Measurements from ENCODE around the gene MAPK10.
A peak's percentile ranks its signal among the peaks of the same experiment; 100 is the strongest.

The MAPK10 gene

GRCh38 chr4:86272669-86273068 lies 87.2 kb downstream of the MAPK10 start:
- DNase-seq: no peak

GRCh38 chr4:86271057-86271456 lies 88.8 kb downstream of the MAPK10 start:
- no peak for DNase-seq

GRCh38 chr4:86269354-86269753 lies 90.5 kb downstream of the MAPK10 start:
- no peak for DNase-seq

DNA sequence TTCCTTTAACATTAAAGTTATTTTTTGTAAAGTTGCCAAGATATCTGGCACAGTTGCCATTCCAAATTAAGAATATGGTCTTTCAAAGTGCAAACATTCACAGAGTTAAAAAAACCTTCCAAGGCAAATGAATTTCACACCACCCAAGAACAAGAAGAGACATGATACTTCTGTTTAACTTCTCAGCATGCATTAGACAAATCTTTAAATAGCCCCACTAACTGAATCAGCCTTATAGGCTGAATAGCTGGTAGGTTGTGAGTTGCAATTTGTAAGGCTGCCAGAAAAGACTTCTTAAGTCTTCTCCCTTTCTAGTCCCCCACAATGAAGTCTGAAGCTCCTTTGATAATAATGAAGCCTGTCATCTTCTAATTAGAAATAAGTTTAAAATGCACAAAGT lies 95.6 kb downstream of the MAPK10 start:
- DNase-seq: no peak

- no peak for DNase-seq
Measured at GRCh38 chr4:86261636-86262035, 98.2 kb downstream of the MAPK10 start.

DNA sequence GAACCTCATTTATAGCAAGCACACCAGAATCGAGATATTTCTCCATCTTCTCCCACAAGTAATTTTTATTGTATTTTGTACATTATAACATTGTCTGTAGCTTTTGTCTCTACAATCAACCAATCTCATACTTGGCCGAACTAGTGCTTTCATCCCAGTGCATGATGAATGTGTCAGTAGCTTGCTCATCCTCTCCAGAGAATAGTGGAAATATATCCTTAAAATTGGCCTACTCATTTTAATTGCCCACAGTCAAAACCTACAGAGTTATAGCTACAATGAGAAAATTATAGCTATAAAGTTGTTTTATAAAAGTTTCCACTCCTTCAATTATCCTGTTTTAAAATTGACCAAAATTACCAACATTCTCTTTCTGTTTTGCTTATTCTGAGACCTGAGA lies 103.8 kb downstream of the MAPK10 start:
- no peak for DNase-seq

- no peak for DNase-seq
Measured at GRCh38 chr4:86250619-86251018, 109.2 kb downstream of the MAPK10 start.

DNA sequence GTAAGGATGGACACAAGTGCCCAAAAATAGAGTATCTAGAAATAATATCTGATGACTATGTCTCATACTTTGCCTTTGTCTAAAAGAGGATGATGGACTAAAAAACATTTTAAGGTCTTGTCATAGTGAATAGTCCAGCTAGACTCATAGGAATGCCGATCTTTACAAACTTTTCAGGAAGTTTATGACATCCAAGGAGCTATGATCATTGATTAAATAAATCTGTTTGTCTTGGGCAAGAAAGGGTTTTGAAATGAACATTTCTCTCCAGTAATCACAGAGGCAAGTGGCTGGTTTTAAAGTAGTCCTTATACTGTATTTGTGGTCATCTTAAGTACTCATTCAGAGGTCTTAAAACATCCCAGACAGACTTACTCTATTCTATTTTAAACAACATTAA lies 109.8 kb downstream of the MAPK10 start:
- DNase-seq: peak; percentile 2

DNA sequence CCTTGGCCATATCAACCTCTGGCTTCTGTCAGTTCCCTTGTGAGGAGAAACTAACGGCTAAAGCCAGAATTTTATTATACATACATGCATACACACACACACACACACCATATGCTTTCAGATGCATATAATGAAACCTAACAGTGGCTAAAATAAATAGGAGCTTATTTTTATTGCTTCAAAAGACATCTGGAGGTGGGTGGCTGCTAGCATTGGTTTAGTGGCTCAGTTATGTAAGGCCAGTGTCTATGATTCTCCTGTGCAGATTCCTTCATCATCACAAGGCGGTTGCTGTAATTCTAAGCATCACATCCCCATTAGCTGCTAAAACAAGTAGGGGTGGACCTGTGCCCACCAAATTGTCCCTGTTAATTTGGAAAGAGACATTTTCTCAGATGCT lies 110.8 kb downstream of the MAPK10 start:
- DNase-seq: no peak

GRCh38 chr4:86247906-86248305 lies 111.9 kb downstream of the MAPK10 start:
- DNase-seq: no peak

DNA sequence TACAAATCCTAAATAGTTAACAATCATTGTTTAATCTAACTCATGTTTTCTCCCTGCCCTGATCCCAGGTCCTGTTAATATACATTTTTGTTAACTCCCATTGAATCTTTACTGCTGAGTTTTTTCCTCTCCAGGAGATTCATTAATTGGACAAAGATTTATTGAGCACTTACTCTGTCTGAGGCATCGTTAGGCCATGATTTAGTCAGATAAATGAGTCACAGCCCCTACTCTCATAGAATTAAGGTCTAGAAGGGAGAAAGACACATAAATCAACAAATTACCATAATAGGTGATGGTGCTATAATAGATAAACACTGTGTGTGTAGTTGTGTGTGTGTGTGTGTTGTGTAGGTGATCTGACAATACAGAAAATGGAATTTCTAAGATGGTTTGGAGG lies 112.5 kb downstream of the MAPK10 start:
- DNase-seq: no peak

DNA sequence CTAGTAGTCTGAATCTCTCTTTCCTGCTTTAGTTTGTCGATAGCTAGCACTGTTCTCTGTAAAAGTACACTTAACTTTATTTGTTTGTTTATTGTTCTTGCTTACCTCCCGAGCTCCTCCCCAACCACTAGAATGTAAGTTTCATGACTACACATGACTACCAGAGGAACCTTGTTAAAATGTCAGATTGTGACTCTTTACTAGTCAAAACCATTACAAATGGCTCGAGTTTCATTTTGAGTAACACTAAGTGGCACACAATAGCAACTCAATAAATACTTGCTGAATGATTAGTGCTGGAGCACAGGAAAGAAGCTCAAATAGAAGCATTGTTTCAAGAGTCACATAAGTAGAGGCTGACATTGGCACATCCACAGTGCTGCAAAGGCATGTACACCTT lies 116.1 kb downstream of the MAPK10 start:
- DNase-seq: no peak

DNA sequence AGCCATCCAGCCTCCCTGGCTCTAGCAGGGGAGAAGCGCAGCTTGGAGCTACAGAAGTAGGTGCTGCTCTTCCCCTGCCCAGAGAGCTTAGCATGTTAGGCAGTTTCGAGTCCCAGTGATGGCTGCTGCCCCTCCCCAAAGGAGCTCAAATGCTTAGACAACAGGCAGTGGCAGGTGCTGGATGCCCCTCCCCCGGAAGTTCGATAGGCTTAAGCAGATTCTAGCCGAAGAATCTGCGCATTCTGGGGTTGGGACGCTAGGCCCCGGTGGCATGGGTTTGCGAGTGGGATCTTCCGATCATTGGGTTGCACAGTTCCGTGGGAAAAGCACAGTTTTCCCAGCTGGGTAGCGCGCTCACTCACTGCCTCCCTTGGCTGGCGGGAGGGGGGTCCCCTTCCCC lies 117.2 kb downstream of the MAPK10 start:
- no peak for DNase-seq

- no peak for DNase-seq
Measured at GRCh38 chr4:86235549-86235948, 124.3 kb downstream of the MAPK10 start.

DNA sequence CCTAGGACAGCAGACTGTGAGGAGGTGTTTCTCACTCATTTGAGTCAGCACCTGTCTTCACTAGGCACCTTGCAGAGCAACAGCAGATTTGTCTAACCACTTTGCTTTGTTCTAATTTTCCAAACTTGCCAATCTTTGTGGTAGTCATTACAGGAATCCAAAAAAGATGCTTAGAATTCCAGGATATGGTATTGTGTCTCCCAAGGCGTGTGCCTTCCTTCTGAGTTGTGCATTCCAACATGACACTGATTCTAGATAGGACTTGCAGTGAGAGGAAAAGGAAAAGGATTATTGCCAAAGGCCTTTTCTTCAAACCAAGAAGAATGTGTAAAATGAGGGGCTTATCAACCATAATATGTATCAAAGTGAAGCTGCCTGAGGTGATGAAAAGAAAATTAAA lies 126.2 kb downstream of the MAPK10 start:
- no peak for DNase-seq

DNA sequence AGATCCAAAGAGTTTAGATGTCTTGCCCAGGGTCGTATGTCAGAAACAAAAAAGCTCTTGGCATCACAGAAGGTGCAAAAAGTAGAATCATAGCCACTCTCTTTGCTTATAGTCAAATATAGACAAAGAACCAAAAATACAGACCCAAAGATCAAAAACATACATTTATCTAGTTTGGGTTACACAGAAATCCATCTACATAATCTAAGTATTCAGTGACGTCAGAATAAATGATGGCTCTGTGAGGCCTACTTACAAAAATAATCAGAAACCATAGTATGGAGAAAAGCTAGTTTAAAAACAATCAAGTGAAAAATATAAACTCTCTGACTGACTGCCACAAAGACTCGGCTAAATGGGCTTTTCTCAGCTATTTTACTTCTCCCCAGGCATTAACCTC lies 126.8 kb downstream of the MAPK10 start:
- DNase-seq: no peak

DNA sequence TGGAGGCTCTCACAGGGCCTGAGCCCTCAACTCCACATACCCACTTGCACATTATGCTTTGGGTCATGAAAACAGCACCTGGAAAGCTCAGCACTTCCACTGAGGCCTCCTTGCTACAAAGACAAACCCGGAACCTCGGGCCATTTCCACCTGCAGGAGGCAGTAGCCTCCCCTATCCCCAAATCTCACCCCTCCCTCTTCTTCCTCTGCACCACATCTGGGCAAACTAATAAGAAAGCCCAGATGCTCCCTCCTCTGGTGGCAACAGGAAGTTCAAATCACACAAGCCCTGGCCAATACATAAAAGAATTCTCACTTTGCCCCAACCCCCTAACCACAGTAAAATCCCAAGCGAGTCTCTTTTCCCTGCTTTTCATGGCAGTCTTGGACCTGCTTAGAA lies 136.4 kb downstream of the MAPK10 start:
- peak; percentile 0 for DNase-seq

DNA sequence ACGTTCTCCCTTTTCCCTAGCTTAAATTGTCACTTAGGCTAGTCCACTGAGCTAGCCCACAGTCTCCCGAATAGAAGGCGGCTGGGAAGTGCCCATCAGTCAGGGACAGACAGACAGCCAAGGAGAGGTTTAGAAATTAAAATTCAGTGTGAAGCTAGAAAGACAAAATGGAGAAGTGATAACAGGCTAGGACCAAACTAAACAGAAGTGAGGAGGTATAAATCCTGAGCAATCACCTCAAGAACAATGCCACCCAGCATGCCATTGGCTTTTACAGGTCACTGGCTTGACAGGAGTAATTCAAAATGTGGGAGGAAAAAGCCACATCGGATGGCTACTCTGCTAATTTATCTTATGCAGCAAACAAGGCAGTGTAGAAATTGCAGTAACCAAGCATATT lies 138.9 kb downstream of the MAPK10 start:
- DNase-seq: no peak

- DNase-seq: no peak
Measured at GRCh38 chr4:86220121-86220520, 139.7 kb downstream of the MAPK10 start.

GRCh38 chr4:86218746-86219473 lies 140.9 kb downstream of the MAPK10 start:
- no peak for DNase-seq

GRCh38 chr4:86203176-86203575 lies 156.7 kb downstream of the MAPK10 start:
- no peak for DNase-seq

DNA sequence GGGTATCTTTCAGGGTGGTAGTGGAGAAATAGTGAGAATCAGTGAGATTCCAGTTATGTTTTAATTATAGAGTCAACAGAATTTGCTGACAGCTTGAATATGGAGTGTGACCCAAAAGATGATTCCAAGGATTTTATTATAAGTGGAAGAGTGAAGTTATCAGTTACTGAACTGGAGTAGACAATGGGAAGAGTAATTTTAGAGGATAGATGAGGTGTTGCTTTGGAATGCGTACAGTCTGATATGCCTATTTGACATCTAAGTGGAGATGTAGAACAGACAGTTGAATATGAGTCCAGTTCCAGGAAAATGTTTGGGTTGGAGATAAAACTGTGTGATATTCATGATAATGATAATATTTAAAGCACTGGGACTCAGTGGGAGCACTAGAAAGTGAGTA lies 174.2 kb downstream of the MAPK10 start:
- no peak for DNase-seq

- DNase-seq: no peak
Measured at GRCh38 chr4:86184901-86185285, 175.0 kb downstream of the MAPK10 start.

DNA sequence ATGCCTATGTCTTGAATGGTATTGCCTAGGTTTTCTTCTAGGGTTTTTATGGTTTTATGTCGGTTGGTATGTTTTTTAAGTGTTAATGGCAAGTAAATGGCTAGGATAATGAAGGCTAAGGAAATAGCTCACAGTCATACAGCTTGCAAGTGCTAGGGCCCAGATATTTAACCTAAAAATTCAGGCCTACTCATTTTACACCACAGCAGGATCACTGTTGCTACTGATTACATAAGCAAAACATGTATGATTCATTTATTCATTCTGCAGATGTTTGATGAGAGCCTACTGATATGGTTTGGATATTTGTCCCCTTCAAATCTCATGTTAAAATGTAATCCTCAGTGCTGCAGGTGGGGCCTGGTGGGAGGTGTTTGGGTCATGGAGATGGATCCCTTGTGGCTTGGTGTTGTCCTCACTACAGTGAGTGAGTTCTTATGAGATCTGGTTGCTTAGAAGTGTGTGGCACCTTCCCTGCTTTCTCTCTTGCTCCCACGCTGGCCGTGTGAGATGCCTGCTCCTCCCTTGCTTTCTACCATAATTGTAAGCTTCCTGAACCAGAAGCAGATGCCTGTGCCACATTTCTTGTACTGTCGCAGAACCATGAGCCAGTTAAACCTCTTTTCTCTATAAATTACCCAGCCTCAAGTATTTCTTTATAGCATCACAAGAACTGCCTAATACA lies 175.5 kb downstream of the MAPK10 start:
- DNase-seq: no peak

- no peak for DNase-seq
Measured at GRCh38 chr4:86181585-86181984, 178.3 kb downstream of the MAPK10 start.

All from suppressor macrophage treated with lipopolysaccharide for 4 hours (primary cell).